ENCODE data around the gene MAP2K6.
A peak's percentile ranks its signal among the peaks of the same experiment; 100 is the strongest.

MAP2K6 gene

DNA sequence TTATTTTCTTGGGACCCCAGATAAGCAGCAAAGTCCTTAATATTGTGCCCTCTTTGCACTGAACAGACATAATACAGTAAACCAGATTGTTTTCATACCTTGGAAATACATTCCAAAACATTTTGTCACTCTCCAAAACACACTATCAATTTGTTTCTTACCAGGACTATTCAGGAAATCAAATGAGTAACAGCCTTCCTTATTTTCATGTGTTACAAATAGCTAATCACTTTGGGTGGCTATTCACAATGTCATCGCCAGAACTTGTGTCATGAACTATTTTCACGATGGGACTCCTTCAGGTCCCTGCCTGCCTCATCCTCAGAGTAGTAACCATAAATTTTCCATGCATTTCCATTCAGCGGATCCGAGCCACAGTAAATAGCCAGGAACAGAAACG lies 104.5 kb downstream of the MAP2K6 start:
- TF ChIP-seq CTCF (IDR thresholded peaks at IDR 0.05; ENCODE audit: unreplicated experiment in 3 of 3) = no peak
- H3K4me3 Mint-ChIP-seq = no peak overlapping the region
- H3K27me3 Mint-ChIP-seq (ENCODE audit: low read depth) = no peaks in the 10 kb centered on the region
- H3K36me3 Mint-ChIP-seq (ENCODE audit: low read depth) = peaks cover 83% of the 10 kb centered on the region
- no peaks in the 10 kb centered on the region for H3K9me3 Mint-ChIP-seq
- no peaks in the 10 kb centered on the region for H3K4me1 Mint-ChIP-seq
- no peak overlapping the region for H3K27ac Mint-ChIP-seq

DNA sequence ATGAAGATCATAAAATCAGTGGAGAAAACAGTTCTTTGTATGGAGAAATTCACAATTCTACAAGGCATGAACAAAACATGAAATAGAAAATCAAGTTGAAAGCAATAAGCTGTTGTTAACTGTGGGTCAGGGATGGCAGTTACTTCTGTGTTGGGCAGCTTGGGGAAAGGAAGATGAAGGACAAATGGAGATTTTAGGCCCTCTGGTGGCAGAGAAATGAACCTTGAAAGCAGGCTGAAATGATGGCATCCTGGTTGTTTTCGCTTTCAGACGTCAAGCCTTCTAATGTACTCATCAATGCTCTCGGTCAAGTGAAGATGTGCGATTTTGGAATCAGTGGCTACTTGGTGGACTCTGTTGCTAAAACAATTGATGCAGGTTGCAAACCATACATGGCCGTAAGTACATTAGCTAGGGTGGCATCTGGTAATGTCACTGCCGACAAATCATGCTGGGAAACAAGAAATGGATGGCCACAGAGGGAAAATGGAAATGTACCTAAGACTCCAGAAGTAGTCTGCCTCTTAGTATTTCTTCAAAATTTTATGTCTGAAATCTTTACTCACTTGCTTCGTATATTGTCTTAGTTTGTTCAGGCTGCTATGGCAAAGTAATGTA lies 108.9 kb downstream of the MAP2K6 start:
- peak; percentile 57 to 66 (median 63) for TF ChIP-seq CTCF (IDR thresholded peaks at IDR 0.05; ENCODE audit: unreplicated experiment in 3 of 3)
- Mint-ChIP-seq H3K9me3 (no peaks in the 10 kb centered on the region), H3K4me3 (no peak overlapping the region), H3K36me3 (ENCODE audit: low read depth) (peaks cover 86% of the 10 kb centered on the region), H3K4me1 (no peaks in the 10 kb centered on the region), H3K27me3 (ENCODE audit: low read depth) (no peaks in the 10 kb centered on the region), H3K27ac (no peak overlapping the region)

DNA sequence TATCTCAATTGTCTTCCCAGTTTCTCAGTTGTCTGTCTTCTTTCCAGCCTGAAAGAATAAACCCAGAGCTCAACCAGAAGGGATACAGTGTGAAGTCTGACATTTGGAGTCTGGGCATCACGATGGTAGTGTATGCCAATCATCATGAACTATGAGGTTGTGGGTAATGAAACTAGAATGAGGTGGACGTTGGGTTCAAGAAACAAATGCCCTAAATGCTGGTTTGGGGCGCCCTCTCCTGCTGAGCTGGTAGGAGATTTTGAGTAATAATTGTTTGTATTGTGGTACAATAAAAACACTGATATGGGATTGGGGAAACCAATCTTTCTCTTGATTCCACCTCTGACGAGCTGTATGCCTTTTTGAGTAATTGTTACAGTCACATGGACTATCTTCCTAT lies 110.4 kb downstream of the MAP2K6 start:
- TF ChIP-seq CTCF (IDR thresholded peaks at IDR 0.05; ENCODE audit: unreplicated experiment in 3 of 3) = no peak

GRCh38 chr17:69525920-69526841 lies 111.7 kb downstream of the MAP2K6 start:
- H3K27ac Mint-ChIP-seq = no peak overlapping the region
- H3K27me3 Mint-ChIP-seq (ENCODE audit: low read depth) = no peaks in the 10 kb centered on the region
- peaks cover 74% of the 10 kb centered on the region for H3K36me3 Mint-ChIP-seq (ENCODE audit: low read depth)

More for the DNA sequence above, 110.4 kb downstream of the MAP2K6 start:
- H3K4me1 Mint-ChIP-seq = no peaks in the 10 kb centered on the region
- H3K36me3 Mint-ChIP-seq (ENCODE audit: low read depth) = peaks cover 76% of the 10 kb centered on the region
- H3K27me3 Mint-ChIP-seq (ENCODE audit: low read depth) = no peaks in the 10 kb centered on the region
- H3K9me3 Mint-ChIP-seq = no peaks in the 10 kb centered on the region
- H3K4me3 Mint-ChIP-seq = no peak overlapping the region
- H3K27ac Mint-ChIP-seq = no peak overlapping the region

GRCh38 chr17:69528035-69528434 lies 113.5 kb downstream of the MAP2K6 start:
- H3K27me3 Mint-ChIP-seq (ENCODE audit: low read depth) = no peaks in the 10 kb centered on the region
- no peaks in the 10 kb centered on the region for H3K9me3 Mint-ChIP-seq
- no peak overlapping the region for H3K4me3 Mint-ChIP-seq
- H3K4me1 Mint-ChIP-seq = no peaks in the 10 kb centered on the region
- H3K27ac Mint-ChIP-seq = no peak overlapping the region
- peaks cover 78% of the 10 kb centered on the region for H3K36me3 Mint-ChIP-seq (ENCODE audit: low read depth)
- no peak for TF ChIP-seq CTCF (IDR thresholded peaks at IDR 0.05; ENCODE audit: unreplicated experiment in 3 of 3)

More at GRCh38 chr17:69525920-69526841, 111.7 kb downstream of the MAP2K6 start:
- Mint-ChIP-seq H3K4me1 (no peaks in the 10 kb centered on the region), H3K9me3 (no peaks in the 10 kb centered on the region), H3K4me3 (no peak overlapping the region)
- peak; percentile 74 to 83 (median 83) for TF ChIP-seq CTCF (IDR thresholded peaks at IDR 0.05; ENCODE audit: unreplicated experiment in 3 of 3)

Data from nephron (organoid).